ENCODE measurements around the gene STARD7.

Gene STARD7

GRCh38 chr2:96209729-96210085 lies 1.1 kb upstream of the STARD7 start:
- WGBS, 2 experiments (ENCODE audit: insufficient coverage in 2 of 2), result 97% methylated on average over 8 of the region's 9 CpGs
- Histone ChIP-seq H3K4me3 (ENCODE audit: extremely low read depth, insufficient read depth, low read length, poor library complexity, severe bottlenecking) (peak overlapping the region; percentile 90), H3K27ac (ENCODE audit: low read depth, low read length, severe bottlenecking) (no peak overlapping the region), H3K9me3 (ENCODE audit: control insufficient read depth, low read length) (no peaks in the 10 kb centered on the region), H3K4me1 (ENCODE audit: control insufficient read depth, insufficient read depth, low read length, poor library complexity, severe bottlenecking) (peaks cover 14% of the 10 kb centered on the region), H3K36me3 (ENCODE audit: control insufficient read depth, insufficient read depth, low read length) (peaks cover 6% of the 10 kb centered on the region)

- peak overlapping the region; percentile 93 for H3K27ac ChIP-seq (ENCODE audit: low read depth, low read length, severe bottlenecking)
Observed at GRCh38 chr2:96209011-96209728, 543 bp upstream of the STARD7 start.

GRCh38 chr2:96207774-96208142 lies 869 bp downstream of the STARD7 start:
- peak overlapping the region; percentile 93 for H3K27ac ChIP-seq (ENCODE audit: low read depth, low read length, severe bottlenecking)
- peaks cover 21% of the 10 kb centered on the region for H3K4me1 ChIP-seq (ENCODE audit: control insufficient read depth, insufficient read depth, low read length, poor library complexity, severe bottlenecking)
- 0 to 1% methylated on average over 7 to 8 of the region's 12 CpGs for WGBS, 2 experiments (ENCODE audit: insufficient coverage in 2 of 2)
- H3K4me3 ChIP-seq (ENCODE audit: extremely low read depth, insufficient read depth, low read length, poor library complexity, severe bottlenecking), result peak overlapping the region; percentile 90
- peaks cover 12% of the 10 kb centered on the region for H3K36me3 ChIP-seq (ENCODE audit: control insufficient read depth, insufficient read depth, low read length)
- H3K9me3 ChIP-seq (ENCODE audit: control insufficient read depth, low read length), result no peaks in the 10 kb centered on the region

More at GRCh38 chr2:96209011-96209728, 543 bp upstream of the STARD7 start:
- WGBS, 2 experiments (ENCODE audit: insufficient coverage in 2 of 2), result 12 to 14% methylated on average over 18 to 21 of the region's 21 CpGs
- Histone ChIP-seq H3K4me1 (ENCODE audit: control insufficient read depth, insufficient read depth, low read length, poor library complexity, severe bottlenecking) (peaks cover 14% of the 10 kb centered on the region), H3K9me3 (ENCODE audit: control insufficient read depth, low read length) (no peaks in the 10 kb centered on the region), H3K4me3 (ENCODE audit: extremely low read depth, insufficient read depth, low read length, poor library complexity, severe bottlenecking) (peak overlapping the region; percentile 90), H3K36me3 (ENCODE audit: control insufficient read depth, insufficient read depth, low read length) (peaks cover 6% of the 10 kb centered on the region)

GRCh38 chr2:96207073-96207773 lies 1.4 kb downstream of the STARD7 start:
- Histone ChIP-seq H3K4me3 (ENCODE audit: extremely low read depth, insufficient read depth, low read length, poor library complexity, severe bottlenecking) (peak overlapping the region; percentile 90), H3K36me3 (ENCODE audit: control insufficient read depth, insufficient read depth, low read length) (peaks cover 12% of the 10 kb centered on the region), H3K4me1 (ENCODE audit: control insufficient read depth, insufficient read depth, low read length, poor library complexity, severe bottlenecking) (peaks cover 21% of the 10 kb centered on the region), H3K27ac (ENCODE audit: low read depth, low read length, severe bottlenecking) (no peak overlapping the region), H3K9me3 (ENCODE audit: control insufficient read depth, low read length) (no peaks in the 10 kb centered on the region)
- WGBS, 2 experiments (ENCODE audit: insufficient coverage in 2 of 2), result 27 to 30% methylated on average over 9 to 10 of the region's 11 CpGs

GRCh38 chr2:96205888-96206287 lies 2.7 kb downstream of the STARD7 start:
- H3K27ac ChIP-seq (ENCODE audit: low read depth, low read length, severe bottlenecking), result no peak overlapping the region
- peaks cover 12% of the 10 kb centered on the region for H3K36me3 ChIP-seq (ENCODE audit: control insufficient read depth, insufficient read depth, low read length)
- peak overlapping the region; percentile 2 for H3K4me3 ChIP-seq (ENCODE audit: extremely low read depth, insufficient read depth, low read length, poor library complexity, severe bottlenecking)
- H3K9me3 ChIP-seq (ENCODE audit: control insufficient read depth, low read length), result no peaks in the 10 kb centered on the region
- H3K4me1 ChIP-seq (ENCODE audit: control insufficient read depth, insufficient read depth, low read length, poor library complexity, severe bottlenecking), result peaks cover 21% of the 10 kb centered on the region

- Histone ChIP-seq H3K4me1 (ENCODE audit: control insufficient read depth, insufficient read depth, low read length, poor library complexity, severe bottlenecking) (peaks cover 21% of the 10 kb centered on the region), H3K4me3 (ENCODE audit: extremely low read depth, insufficient read depth, low read length, poor library complexity, severe bottlenecking) (no peak overlapping the region), H3K9me3 (ENCODE audit: control insufficient read depth, low read length) (no peaks in the 10 kb centered on the region), H3K36me3 (ENCODE audit: control insufficient read depth, insufficient read depth, low read length) (peaks cover 15% of the 10 kb centered on the region), H3K27ac (ENCODE audit: low read depth, low read length, severe bottlenecking) (no peak overlapping the region)
- 89 to 90% methylated on average over 2 of the region's 6 CpGs for WGBS, 2 experiments (ENCODE audit: insufficient coverage in 2 of 2)
Observed at GRCh38 chr2:96204836-96205624, 3.6 kb downstream of the STARD7 start.

- 88 to 93% methylated on average over 5 to 8 of the region's 9 CpGs for WGBS, 2 experiments (ENCODE audit: insufficient coverage in 2 of 2)
- peaks cover 14% of the 10 kb centered on the region for H3K4me1 ChIP-seq (ENCODE audit: control insufficient read depth, insufficient read depth, low read length, poor library complexity, severe bottlenecking)
- H3K27ac ChIP-seq (ENCODE audit: low read depth, low read length, severe bottlenecking), result no peak overlapping the region
- H3K9me3 ChIP-seq (ENCODE audit: control insufficient read depth, low read length), result no peaks in the 10 kb centered on the region
- H3K36me3 ChIP-seq (ENCODE audit: control insufficient read depth, insufficient read depth, low read length), result peaks cover 22% of the 10 kb centered on the region
- H3K4me3 ChIP-seq (ENCODE audit: extremely low read depth, insufficient read depth, low read length, poor library complexity, severe bottlenecking), result no peak overlapping the region
Observed at GRCh38 chr2:96203130-96204028, 5.2 kb downstream of the STARD7 start.

- Histone ChIP-seq H3K27ac (ENCODE audit: low read depth, low read length, severe bottlenecking) (no peak overlapping the region), H3K4me1 (ENCODE audit: control insufficient read depth, insufficient read depth, low read length, poor library complexity, severe bottlenecking) (peaks cover 14% of the 10 kb centered on the region), H3K4me3 (ENCODE audit: extremely low read depth, insufficient read depth, low read length, poor library complexity, severe bottlenecking) (no peak overlapping the region), H3K36me3 (ENCODE audit: control insufficient read depth, insufficient read depth, low read length) (peaks cover 24% of the 10 kb centered on the region), H3K9me3 (ENCODE audit: control insufficient read depth, low read length) (no peaks in the 10 kb centered on the region)
- 100% methylated on average over 1 of the region's 4 CpGs for WGBS, 2 experiments (ENCODE audit: insufficient coverage in 2 of 2)
Observed at GRCh38 chr2:96202152-96202854, 6.3 kb downstream of the STARD7 start.

- Histone ChIP-seq H3K9me3 (ENCODE audit: control insufficient read depth, low read length) (no peaks in the 10 kb centered on the region), H3K36me3 (ENCODE audit: control insufficient read depth, insufficient read depth, low read length) (peaks cover 22% of the 10 kb centered on the region), H3K4me1 (ENCODE audit: control insufficient read depth, insufficient read depth, low read length, poor library complexity, severe bottlenecking) (peaks cover 10% of the 10 kb centered on the region), H3K27ac (ENCODE audit: low read depth, low read length, severe bottlenecking) (no peak overlapping the region), H3K4me3 (ENCODE audit: extremely low read depth, insufficient read depth, low read length, poor library complexity, severe bottlenecking) (no peak overlapping the region)
- WGBS, 2 experiments (ENCODE audit: insufficient coverage in 2 of 2), result 78 to 95% methylated on average over 3 to 5 of the region's 5 CpGs
Observed at GRCh38 chr2:96201338-96201737, 7.3 kb downstream of the STARD7 start.

Data from mesodermal cell (in vitro differentiated cells).